ENCODE measurements around the gene ANKRD34C.

- TF ChIP-seq CTCF (IDR thresholded peaks at IDR 0.05) = no peak
- no peak for TF ChIP-seq POLR2A (IDR thresholded peaks at IDR 0.05)
These were observed 17.3 kb downstream of the ANKRD34C start for GRCh38 chr15:79299841-79300235.
